GM12878 (cell line): ENCODE results near the gene LDLRAD4. TPM values are rescaled to one million over a fixed set of nuclear protein-coding genes. Genes with fewer than 3 reads are reported as not detected.

ENCODE experiments used
- ATF7 ChIP-seq: fragments of 450-650 bp; IDR thresholded peaks from 2 replicates; pipeline ENCODE4 v1.6.1; 2016; ENCODE audit warnings: low read depth, mild to moderate bottlenecking
- BACH1 ChIP-seq: fragments of 450-650 bp; IDR thresholded peaks from 2 replicates; pipeline ENCODE4 v1.6.1; 2017; ENCODE audit warnings: mild to moderate bottlenecking, borderline replicate concordance
- BMI1 ChIP-seq: fragments of 450-650 bp; IDR thresholded peaks from 2 replicates; pipeline ENCODE4 v1.6.1; 2016; ENCODE audit warnings: mild to moderate bottlenecking, moderate library complexity, borderline replicate concordance
- CHD2 ChIP-seq: IDR thresholded peaks from 2 replicates; pipeline ENCODE4 v1.6.1; 2011; ENCODE audit warnings: low read depth, low read length, improper control_type of control experiment, borderline replicate concordance
- EED ChIP-seq: sonication (generic); IDR thresholded peaks from 2 replicates; pipeline ENCODE4 v1.6.1; 2016; ENCODE audit warnings: antibody characterized with exemption, low read depth
- EP300 ChIP-seq, 2 experiments: fragments of 150-350 bp in 1 of 2; IDR thresholded peaks; 2 replicates each; pipeline ENCODE4 v1.6.1; 2011 to 2012; ENCODE audit warnings: low read depth in 2 of 2, low read length in 2 of 2, borderline replicate concordance in 1 of 2, improper control_type of control experiment in 1 of 2, inconsistent platforms in 1 of 2; ENCODE audit not compliant: control insufficient read depth in 1 of 2
- FOS ChIP-seq: IDR thresholded peaks from 3 replicates; pipeline ENCODE4 v1.6.1; 2011; ENCODE audit warnings: borderline replicate concordance; ENCODE audit not compliant: insufficient read length; ENCODE audit errors: extremely low read depth
- FOXK2 ChIP-seq: fragments of 450-650 bp; IDR thresholded peaks from 2 replicates; pipeline ENCODE4 v1.6.1; 2017; ENCODE audit warnings: mild to moderate bottlenecking, moderate library complexity
- KAT2A ChIP-seq: conservative IDR thresholded peaks from 2 replicates; pipeline ENCODE4 v1.6.1; 2011; ENCODE audit warnings: low read depth, low read length; ENCODE audit not compliant: control insufficient read depth
- MAX ChIP-seq: IDR thresholded peaks from 2 replicates; pipeline ENCODE4 v1.6.1; 2012; ENCODE audit warnings: low read depth, low read length, improper control_type of control experiment
- MEF2B ChIP-seq: fragments of 450-650 bp; IDR thresholded peaks from 2 replicates; pipeline ENCODE4 v1.6.1; 2018; ENCODE audit warnings: mild to moderate bottlenecking, moderate library complexity; ENCODE audit not compliant: partially characterized antibody, poor library complexity, severe bottlenecking
- MYC ChIP-seq: IDR thresholded peaks from 2 replicates; pipeline ENCODE4 v1.6.1; 2011; ENCODE audit warnings: mild to moderate bottlenecking, low read length, moderate library complexity, inconsistent platforms; ENCODE audit not compliant: insufficient read depth, insufficient replicate concordance, insufficient read length, severe bottlenecking
- PAX8 ChIP-seq: fragments of 450-650 bp; IDR thresholded peaks from 2 replicates; pipeline ENCODE4 v1.6.1; 2017; ENCODE audit warnings: mild to moderate bottlenecking, moderate library complexity
- POLR2A ChIP-seq: IDR thresholded peaks from 2 replicates; pipeline ENCODE4 v1.6.1; 2011; ENCODE audit warnings: low read depth, mild to moderate bottlenecking, low read length
- POLR2AphosphoS2 ChIP-seq: IDR thresholded peaks from 2 replicates; pipeline ENCODE4 v1.6.1; 2011; ENCODE audit warnings: low read depth, mild to moderate bottlenecking, low read length, improper control_type of control experiment, moderate library complexity
- PRDM15 ChIP-seq: fragments of 450-650 bp; formaldehyde crosslinking; IDR thresholded peaks from 2 replicates; pipeline ENCODE4 v1.4.0; 2020; ENCODE audit warnings: mild to moderate bottlenecking, moderate library complexity
- RFX5 ChIP-seq: IDR thresholded peaks from 2 replicates; pipeline ENCODE4 v1.6.1; 2011; ENCODE audit warnings: low read depth, low read length, improper control_type of control experiment
- STAT1 ChIP-seq: fragments of 450-650 bp; conservative IDR thresholded peaks from 2 replicates; pipeline ENCODE4 v1.6.1; 2014; ENCODE audit warnings: antibody characterized with exemption, mild to moderate bottlenecking
- TAF1 ChIP-seq: IDR thresholded peaks from 2 replicates; pipeline ENCODE4 v1.6.1; 2011; ENCODE audit warnings: mild to moderate bottlenecking, low read depth, low read length, borderline replicate concordance
- ZBED1 ChIP-seq: IDR thresholded peaks from 2 replicates; pipeline ENCODE4 v1.6.1; 2016; ENCODE audit warnings: borderline replicate concordance
- ZBTB40 ChIP-seq: fragments of 450-650 bp; IDR thresholded peaks from 2 replicates; pipeline ENCODE4 v1.6.1; 2016; ENCODE audit warnings: mild to moderate bottlenecking, moderate library complexity, borderline replicate concordance
- ZSCAN29 ChIP-seq: fragments of 450-650 bp; IDR thresholded peaks from 2 replicates; pipeline ENCODE4 v1.6.1; 2017; ENCODE audit warnings: mild to moderate bottlenecking, moderate library complexity
- ZZZ3 ChIP-seq: IDR thresholded peaks from 2 replicates; pipeline ENCODE4 v1.6.1; 2011; ENCODE audit warnings: low read depth; ENCODE audit not compliant: control insufficient read depth, insufficient read length
- polyA plus RNA-seq, 11 experiments: library from polyadenylated mRNA; depleted of rRNA in 4 of 11; unstranded in 6 of 11; stranded (reverse) in 5 of 11; fragments of >200 nt; fragmentation: Nextera tagmentation in 4 of 11; fragmentation: Illumina TruSeq in 1 of 11; extraction: Ambion mirVana in 4 of 11; extraction: Trizol in 1 of 11; gene quantifications; 1 replicate in 1 of 11; 2 replicates in 10 of 11; pipeline versions ENCODE4 v1.2.1 to v1.2.3, GENCODE V29; 2011 to 2016; ENCODE audit warnings: inconsistent platforms in 2 of 11, missing spikeins in 2 of 11, low read depth in 1 of 11
- total RNA-seq, 4 experiments: library from RNA; depleted of rRNA in 3 of 4; stranded (reverse); fragments of >200 nt in 3 of 4; fragmentation: Illumina TruSeq in 1 of 4; extraction: Trizol in 1 of 4; gene quantifications; 2 replicates each; pipeline versions ENCODE4 v1.2.1 to v1.2.3, GENCODE V29; 2013 to 2021

Gene LDLRAD4
- total and polyA plus RNA-seq, 10 of the 15 experiments (the other 5 are each of a cell fraction or from before 2014, with no cell fraction given) = 2.7 to 16.8 (median 11.2) TPM

GRCh38 chr18:13566941-13567746 is 348.6 kb downstream of the LDLRAD4 start (continued):
- TF ChIP-seq ZSCAN29 = 0 out of 2 replicates have a peak, but pooled peaks have one; percentile 11
- TF ChIP-seq ZBED1 = peak; percentile 51; the same call in 1 of the 2 replicates
- no peak for TF ChIP-seq STAT1
- TF ChIP-seq POLR2A = peak; percentile 91
- TF ChIP-seq PAX8 = no peak
- peak; percentile 84 to 97; a peak in 3 of 4 replicates for TF ChIP-seq EP300 (IDR thresholded peaks at IDR 0.05; ENCODE audit: borderline replicate concordance in 1 of 2, control insufficient read depth in 1 of 2, low read depth in 2 of 2, low read length in 2 of 2)
- peak; percentile 71; the same call in 1 of the 2 replicates for TF ChIP-seq EED
- peak; percentile 89 for TF ChIP-seq POLR2AphosphoS2
- no peak for TF ChIP-seq FOXK2
- no peak; the same call in 1 of the 2 replicates for TF ChIP-seq MAX
- no peak for TF ChIP-seq KAT2A
- peak; percentile 78 for TF ChIP-seq TAF1
- TF ChIP-seq ATF7 = peak; percentile 88
- TF ChIP-seq BACH1 = peak; percentile 93
- no peak for TF ChIP-seq ZZZ3
- TF ChIP-seq MEF2B = peak; percentile 78
- TF ChIP-seq MYC = peak; percentile 50
- TF ChIP-seq ZBTB40 = no peak
- peak; percentile 71 for TF ChIP-seq PRDM15
- TF ChIP-seq BMI1 = peak; percentile 23; the same call in 1 of the 2 replicates
- no peak for TF ChIP-seq RFX5
- TF ChIP-seq FOS = no peak
- TF ChIP-seq CHD2 = peak; percentile 83; the same call in 1 of the 2 replicates
